ENCODE results near the gene RPL10A.

DNA sequence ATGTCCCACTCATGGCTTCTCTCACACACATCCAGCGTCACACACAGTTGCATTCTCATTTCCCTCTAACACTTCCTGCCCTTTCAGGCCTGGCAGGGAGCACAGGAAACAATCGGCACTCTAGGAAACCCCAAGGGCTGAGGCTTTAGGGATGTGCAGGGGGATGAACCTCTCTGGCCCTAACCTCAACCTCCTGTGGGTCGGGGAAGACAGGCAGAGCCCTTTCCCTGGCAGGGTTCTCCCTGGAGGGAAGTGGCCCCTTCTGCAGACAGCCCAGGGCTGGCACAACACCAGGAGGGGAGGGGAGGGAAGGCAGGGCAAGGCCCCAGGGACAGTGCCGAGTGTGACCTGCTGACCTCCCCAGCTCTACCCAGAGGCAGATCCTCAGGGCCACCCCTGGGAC, 26.0 kb downstream of the RPL10A start:
- TF ChIP-seq, protein P1, sequence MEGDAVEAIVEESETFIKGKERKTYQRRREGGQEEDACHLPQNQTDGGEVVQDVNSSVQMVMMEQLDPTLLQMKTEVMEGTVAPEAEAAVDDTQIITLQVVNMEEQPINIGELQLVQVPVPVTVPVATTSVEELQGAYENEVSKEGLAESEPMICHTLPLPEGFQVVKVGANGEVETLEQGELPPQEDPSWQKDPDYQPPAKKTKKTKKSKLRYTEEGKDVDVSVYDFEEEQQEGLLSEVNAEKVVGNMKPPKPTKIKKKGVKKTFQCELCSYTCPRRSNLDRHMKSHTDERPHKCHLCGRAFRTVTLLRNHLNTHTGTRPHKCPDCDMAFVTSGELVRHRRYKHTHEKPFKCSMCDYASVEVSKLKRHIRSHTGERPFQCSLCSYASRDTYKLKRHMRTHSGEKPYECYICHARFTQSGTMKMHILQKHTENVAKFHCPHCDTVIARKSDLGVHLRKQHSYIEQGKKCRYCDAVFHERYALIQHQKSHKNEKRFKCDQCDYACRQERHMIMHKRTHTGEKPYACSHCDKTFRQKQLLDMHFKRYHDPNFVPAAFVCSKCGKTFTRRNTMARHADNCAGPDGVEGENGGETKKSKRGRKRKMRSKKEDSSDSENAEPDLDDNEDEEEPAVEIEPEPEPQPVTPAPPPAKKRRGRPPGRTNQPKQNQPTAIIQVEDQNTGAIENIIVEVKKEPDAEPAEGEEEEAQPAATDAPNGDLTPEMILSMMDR (conservative IDR thresholded peaks at IDR 0.05; ENCODE audit: low read length), result no peak
- no peak for TF ChIP-seq EZH2phosphoT487 (IDR thresholded peaks at IDR 0.05; ENCODE audit: borderline replicate concordance, low read depth, low read length)
